Ovary (tissue), 9 donors: ENCODE measurements around the gene LCP1. TPM values are rescaled to one million over a fixed set of nuclear protein-coding genes. Genes with fewer than 3 reads are reported as not detected.

Experiments used
- DNase-seq, 5 donors: peaks; one replicate each; pipeline ENCODE4 v3.0.0-alpha.2; 2019 to 2020
- H3K27ac ChIP-seq, 2 donors: fragments of 200-600 bp; one replicate each; pipeline versions ENCODE4 v1.5.1 to v1.8.0; 2019 to 2022
- H3K27me3 ChIP-seq: fragments of 200-600 bp; one replicate; pipeline ENCODE4 v1.8.0; 2022
- H3K36me3 ChIP-seq: fragments of 200-600 bp; sonication (generic); one replicate; pipeline ENCODE4 v1.5.1; 2019
- H3K4me1 ChIP-seq: one replicate; pipeline ENCODE4 v1.8.1; 2013; ENCODE audit warnings: mild to moderate bottlenecking, moderate library complexity; ENCODE audit not compliant: insufficient read depth
- H3K4me3 ChIP-seq: fragments of 200-600 bp; sonication (generic); one replicate; pipeline ENCODE4 v1.5.1; 2017
- H3K9me3 ChIP-seq, 2 donors: fragments of 200-600 bp in 1 of 2; sonication (generic) in 1 of 2; one replicate each; pipeline versions ENCODE4 v1.5.1 to v1.8.1; 2013 to 2019; ENCODE audit warnings: mild to moderate bottlenecking in 1 of 2, moderate library complexity in 1 of 2
- CTCF ChIP-seq, 3 donors: fragments of 450-650 bp in 2 of 3; fragments of 200-600 bp in 1 of 3; IDR thresholded peaks; one replicate each; pipeline versions ENCODE4 v1.5.1 to v1.8.0; 2016 to 2022; ENCODE audit warnings: antibody characterized with exemption in 3 of 3, mild to moderate bottlenecking in 1 of 3
- EP300 ChIP-seq: sonication (generic); formaldehyde crosslinking; IDR thresholded peaks from one replicate; pipeline ENCODE4 v1.6.1; 2017; ENCODE audit warnings: antibody characterized with exemption
- POLR2A ChIP-seq: fragments of 450-650 bp; IDR thresholded peaks from one replicate; pipeline ENCODE4 v1.6.1; 2017; ENCODE audit warnings: antibody characterized with exemption, mild to moderate bottlenecking, moderate library complexity
- WGBS, 3 donors: extraction: QIAGEN DNeasy Blood & Tissue Kit in 1 of 3; methylation state at CpG; one replicate each; pipeline versions ENCODE4 v1.1.5 to v1.1.7; 2013 to 2017; 5-methylcytosine and 5-hydroxymethylcytosine counted together
- intact Hi-C, 4 donors: fragments of 100-400 bp; cut with DNase I; formaldehyde crosslinking; loops; one replicate each; pipeline versions ENCODE4 v1.11.0 to v1.15.1; 2022 to 2023
- polyA plus RNA-seq, 2 donors: library from polyadenylated mRNA; stranded (reverse); fragments of 200-250 nt in 1 of 2; fragments of 350-450 nt in 1 of 2; fragmentation: Illumina TruSeq in 1 of 2; extraction: RNeasy Lipid Tissue Mini Kit (QIAGEN cat#74804) in 1 of 2; gene quantifications; one replicate each; pipeline ENCODE4 v1.2.3, GENCODE V29; 2013 to 2014
- total RNA-seq, 7 donors: library from RNA; depleted of rRNA in 2 of 7; stranded (reverse); fragments of >200 nt in 2 of 7; fragmentation: NEBNext Ultra II Directional in 3 of 7; extraction: Animal tissue kit (Norgen Biotek cat#: 25700) in 3 of 7; gene quantifications; one replicate each; pipeline versions ENCODE4 v1.1.0 to v1.2.4, GENCODE V29; 2016 to 2023
- donor health status: DM: no; HTN: no; CAD: no; lungs with moderate emphysema.
- donor health status: DM: no; HTN: no; CAD: no.
- donor health status: Bipolar disorder and iron deficiency.
- donor health status: DM: yes; HTN: yes; CAD: no.
- donor health status: DM: no; HTN: no; CAD: no.
- donor health status: DM: yes; HTN: yes; CAD: no.

LCP1 gene
- total and polyA plus RNA-seq, 9 donors: 5.7 to 56.9 (median 13.8) TPM

GRCh38 chr13:46109451-46109850 is 72.5 kb downstream of the LCP1 start:
- no peaks in the 10 kb centered on the region for H3K4me1 ChIP-seq
- H3K9me3 ChIP-seq: no peaks in the 10 kb centered on the region
- TF ChIP-seq EP300 (no peak), POLR2A (no peak), CTCF (IDR thresholded peaks at IDR 0.05) (no peak)
- intact Hi-C loops: no loop called here
- WGBS, 3 donors: 65 to 73% (median 70%) methylated on average over 4 of the region's 4 CpGs
- no peaks in the 10 kb centered on the region for H3K36me3 ChIP-seq
- H3K27me3 ChIP-seq: no peaks in the 10 kb centered on the region
- no peak overlapping the region for H3K27ac ChIP-seq
- no peak for DNase-seq
- no peak overlapping the region for H3K4me3 ChIP-seq

- intact Hi-C loops: no loop called here
- DNase-seq: no peak
- Histone ChIP-seq H3K27ac (no peak overlapping the region), H3K9me3 (no peaks in the 10 kb centered on the region), H3K4me1 (no peaks in the 10 kb centered on the region), H3K36me3 (no peaks in the 10 kb centered on the region), H3K27me3 (no peaks in the 10 kb centered on the region), H3K4me3 (no peak overlapping the region)
- TF ChIP-seq CTCF (IDR thresholded peaks at IDR 0.05) (no peak), EP300 (no peak), POLR2A (no peak)
- WGBS, 3 donors: 73 to 80% (median 74%) methylated on average over 4 of the region's 4 CpGs
Observed at GRCh38 chr13:46106839-46107371, 75.1 kb downstream of the LCP1 start.

- Histone ChIP-seq H3K9me3 (no peaks in the 10 kb centered on the region), H3K27ac (no peak within 1 kb of the TSS), H3K36me3 (no peaks in the 10 kb centered on the region), H3K27me3 (no peaks in the 10 kb centered on the region), H3K4me3 (no peak within 1 kb of the TSS), H3K4me1 (no peaks in the 10 kb centered on the region)
- no peak for TF ChIP-seq CTCF (IDR thresholded peaks at IDR 0.05)
- WGBS, 3 donors: 92 to 96% (median 95%) methylated on average over 4 of the region's 4 CpGs
- intact Hi-C loops: no loop called here
- no peak for DNase-seq
Observed at GRCh38 chr13:46104868-46105267, 77.1 kb downstream of the LCP1 start, which contains the start of gene CPB2. Gene CPB2 (minus strand): TSS chr13:46105033. CDS start chr13:46105009, 24 bp downstream.

GRCh38 chr13:46103037-46103436 is 78.9 kb downstream of the LCP1 start:
- H3K9me3 ChIP-seq: no peaks in the 10 kb centered on the region
- intact Hi-C loops: no loop called here
- H3K27me3 ChIP-seq: no peaks in the 10 kb centered on the region
- H3K27ac ChIP-seq: no peak overlapping the region
- WGBS, 3 donors: 84 to 94% (median 89%) methylated on average over 7 of the region's 7 CpGs
- TF ChIP-seq CTCF (IDR thresholded peaks at IDR 0.05) (no peak), EP300 (no peak), POLR2A (no peak)
- no peak overlapping the region for H3K4me3 ChIP-seq
- no peaks in the 10 kb centered on the region for H3K4me1 ChIP-seq
- no peaks in the 10 kb centered on the region for H3K36me3 ChIP-seq
- no peak for DNase-seq

- Histone ChIP-seq H3K27ac (no peak overlapping the region), H3K36me3 (no peaks in the 10 kb centered on the region), H3K27me3 (no peaks in the 10 kb centered on the region), H3K4me1 (no peaks in the 10 kb centered on the region), H3K4me3 (no peak overlapping the region), H3K9me3 (no peaks in the 10 kb centered on the region)
- TF ChIP-seq CTCF (IDR thresholded peaks at IDR 0.05): no peak
- no peak for TF ChIP-seq POLR2A
- TF ChIP-seq EP300: no peak
- intact Hi-C loops: no loop called here
- no peak for DNase-seq
Observed at GRCh38 chr13:46102255-46102605, 79.7 kb downstream of the LCP1 start.
